Panc1 (cell line): ENCODE data around the gene MLPH. TPM values are rescaled to one million over a fixed set of nuclear protein-coding genes. Genes with fewer than 3 reads are reported as not detected.

Experiments
- ATAC-seq: fragments of 200-7000 bp; cut with Tn5 transposase; 2 replicates; pipeline ENCODE4 v1.9.1; 2020; ENCODE audit warnings: mild to moderate bottlenecking, moderate library complexity
- BruUV-seq: library from RNA; stranded (reverse); fragments of 400-500 nt; replicated peaks from 2 replicates; lab custom pipeline; 2021; lab: Mats Ljungman, UMichigan
- CTCF ChIA-PET: fragments of 300-600 bp; sonication (Branson Sonifier 250); formaldehyde crosslinking; loops from one replicate; lab custom pipeline; 2022; ENCODE audit warnings: antibody characterized with exemption; lab: Charles Lee
- POLR2A ChIA-PET: fragments of 300-600 bp; sonication (Branson Sonifier 250); formaldehyde crosslinking; loops from one replicate; lab custom pipeline; 2022; ENCODE audit warnings: antibody characterized with exemption; lab: Charles Lee
- DNase-seq: peaks from one replicate; pipeline ENCODE4 v3.0.0-alpha.2; 2010; ENCODE audit warnings: low read depth, low spot score
- H3K27ac ChIP-seq: 2 replicates; pipeline ENCODE4 v1.5.1; 2011; ENCODE audit warnings: mild to moderate bottlenecking, low read length, inconsistent platforms
- H3K27me3 ChIP-seq: fragments of 200-500 bp; sonication (Bioruptor generic); 2 replicates; pipeline ENCODE4 v1.6.0; 2014; ENCODE audit warnings: low read length, inconsistent platforms; ENCODE audit not compliant: control insufficient read depth, insufficient read depth
- H3K36me3 ChIP-seq: fragments of 200-500 bp; sonication (Bioruptor generic); 2 replicates; pipeline ENCODE4 v1.5.1; 2014; ENCODE audit warnings: inconsistent platforms, mild to moderate bottlenecking, low read length, moderate library complexity; ENCODE audit not compliant: control insufficient read depth, insufficient read depth
- H3K4me1 ChIP-seq: 2 replicates; pipeline ENCODE4 v1.5.1; 2011; ENCODE audit warnings: inconsistent platforms, mild to moderate bottlenecking, low read length, moderate library complexity; ENCODE audit not compliant: control insufficient read depth, insufficient read depth
- H3K4me3 ChIP-seq, 2 experiments: 2 replicates each; pipeline ENCODE4 v1.5.1; 2011 to 2012; ENCODE audit warnings: low read depth in 2 of 2, low read length in 2 of 2, mild to moderate bottlenecking in 2 of 2, inconsistent platforms in 1 of 2, moderate library complexity in 1 of 2
- H3K9me3 ChIP-seq: fragments of 200-500 bp; sonication (Bioruptor generic); 2 replicates; pipeline ENCODE4 v1.5.1; 2014; ENCODE audit warnings: low read depth, mild to moderate bottlenecking, inconsistent platforms, low read length, moderate library complexity; ENCODE audit not compliant: control insufficient read depth, insufficient read depth
- CTCF ChIP-seq: fragments of 450-650 bp; IDR thresholded peaks from 2 replicates; pipeline ENCODE4 v1.5.1; 2017; ENCODE audit warnings: mild to moderate bottlenecking
- POLR2AphosphoS5 ChIP-seq: IDR thresholded peaks from 2 replicates; pipeline ENCODE4 v1.6.1; 2012; ENCODE audit warnings: mild to moderate bottlenecking, low read depth, low read length, moderate library complexity
- SIN3A ChIP-seq: IDR thresholded peaks from 2 replicates; pipeline ENCODE4 v1.6.1; 2012; ENCODE audit warnings: low read depth, mild to moderate bottlenecking, low read length, moderate library complexity, borderline replicate concordance; ENCODE audit not compliant: insufficient read depth
- TCF7L2 ChIP-seq: IDR thresholded peaks from 2 replicates; pipeline ENCODE4 v1.6.1; 2011; ENCODE audit warnings: mild to moderate bottlenecking, low read depth, low read length, inconsistent platforms
- in situ Hi-C: cut with HindIII; loops from 2 replicates; pipeline ENCODE4 v1.10.0; 2016; ENCODE audit warnings: low sequenced_read_pairs, low pct_unique_long_range_greater_than_20kb
- intact Hi-C: fragments of 100-400 bp; cut with micrococcal nuclease; formaldehyde crosslinking; loops from one replicate; pipeline ENCODE4 v1.10.0; 2022; ENCODE audit not compliant: unreplicated experiment
- total RNA-seq: library from RNA; stranded (reverse); gene quantifications from one replicate; pipeline ENCODE4 v1.2.1, GENCODE V29; 2021; ENCODE audit not compliant: unreplicated experiment
- TF ChIP-seq, protein P1 (sequence below), 2 experiments: IDR thresholded peaks; 2 replicates each; pipeline ENCODE4 v1.6.1; 2011 to 2012; ENCODE audit warnings: low read depth in 2 of 2, control low read depth in 1 of 2, low read length in 1 of 2, mild to moderate bottlenecking in 1 of 2, moderate library complexity in 1 of 2; ENCODE audit not compliant: insufficient read depth in 1 of 2

Gene MLPH
- total RNA-seq, 1 experiment from 2014 or later: 60.2 TPM

GRCh38 chr2:237485304-237485703 is 1.7 kb upstream of the MLPH start:
- DNase-seq (no peak), ATAC-seq (no peak)
- Histone ChIP-seq H3K9me3 (no peaks in the 10 kb centered on the region), H3K4me3 (peak overlapping the region in 1 of 2 experiments; percentile 9; a peak in 1 of 4 replicates), H3K36me3 (no peaks in the 10 kb centered on the region; the same call in 1 of the 2 replicates), H3K4me1 (peaks cover 25% of the 10 kb centered on the region), H3K27me3 (no peaks in the 10 kb centered on the region), H3K27ac (peak overlapping the region; percentile 23; the same call in 1 of the 2 replicates)
- POLR2A ChIA-PET: no interaction called here
- intact Hi-C loops: no loop called here
- in situ Hi-C loops: no loop called here
- TF ChIP-seq TCF7L2 (no peak), POLR2AphosphoS5 (no peak), SIN3A (no peak), CTCF (no peak)
- TF ChIP-seq, protein P1, sequence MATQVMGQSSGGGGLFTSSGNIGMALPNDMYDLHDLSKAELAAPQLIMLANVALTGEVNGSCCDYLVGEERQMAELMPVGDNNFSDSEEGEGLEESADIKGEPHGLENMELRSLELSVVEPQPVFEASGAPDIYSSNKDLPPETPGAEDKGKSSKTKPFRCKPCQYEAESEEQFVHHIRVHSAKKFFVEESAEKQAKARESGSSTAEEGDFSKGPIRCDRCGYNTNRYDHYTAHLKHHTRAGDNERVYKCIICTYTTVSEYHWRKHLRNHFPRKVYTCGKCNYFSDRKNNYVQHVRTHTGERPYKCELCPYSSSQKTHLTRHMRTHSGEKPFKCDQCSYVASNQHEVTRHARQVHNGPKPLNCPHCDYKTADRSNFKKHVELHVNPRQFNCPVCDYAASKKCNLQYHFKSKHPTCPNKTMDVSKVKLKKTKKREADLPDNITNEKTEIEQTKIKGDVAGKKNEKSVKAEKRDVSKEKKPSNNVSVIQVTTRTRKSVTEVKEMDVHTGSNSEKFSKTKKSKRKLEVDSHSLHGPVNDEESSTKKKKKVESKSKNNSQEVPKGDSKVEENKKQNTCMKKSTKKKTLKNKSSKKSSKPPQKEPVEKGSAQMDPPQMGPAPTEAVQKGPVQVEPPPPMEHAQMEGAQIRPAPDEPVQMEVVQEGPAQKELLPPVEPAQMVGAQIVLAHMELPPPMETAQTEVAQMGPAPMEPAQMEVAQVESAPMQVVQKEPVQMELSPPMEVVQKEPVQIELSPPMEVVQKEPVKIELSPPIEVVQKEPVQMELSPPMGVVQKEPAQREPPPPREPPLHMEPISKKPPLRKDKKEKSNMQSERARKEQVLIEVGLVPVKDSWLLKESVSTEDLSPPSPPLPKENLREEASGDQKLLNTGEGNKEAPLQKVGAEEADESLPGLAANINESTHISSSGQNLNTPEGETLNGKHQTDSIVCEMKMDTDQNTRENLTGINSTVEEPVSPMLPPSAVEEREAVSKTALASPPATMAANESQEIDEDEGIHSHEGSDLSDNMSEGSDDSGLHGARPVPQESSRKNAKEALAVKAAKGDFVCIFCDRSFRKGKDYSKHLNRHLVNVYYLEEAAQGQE (IDR thresholded peaks at IDR 0.05; ENCODE audit: insufficient read depth in 1 of 2, low read depth in 2 of 2, low read length in 1 of 2): no peak
- no TSS peak for BruUV-seq
- CTCF ChIA-PET: no interaction called here

- ChIA-PET CTCF (no interaction called here), POLR2A (no interaction called here)
- H3K9me3 ChIP-seq: 0 out of 2 replicates have a peak, but pooled peaks cover 3% of the 10 kb centered on the region
- in situ Hi-C loops (no loop called here), intact Hi-C loops (no loop called here)
- peak overlapping the region; percentile 71; the same call in 1 of the 2 replicates for H3K27ac ChIP-seq
- H3K27me3 ChIP-seq: no peaks in the 10 kb centered on the region
- peak overlapping the region; percentile 64 to 89 for H3K4me3 ChIP-seq
- H3K4me1 ChIP-seq: peaks cover 25% of the 10 kb centered on the region
- ATAC-seq (no peak), DNase-seq (no peak)
- TF ChIP-seq CTCF (no peak), TCF7L2 (no peak), POLR2AphosphoS5 (no peak), SIN3A (no peak)
- TF ChIP-seq, protein P1 (IDR thresholded peaks at IDR 0.05; ENCODE audit: insufficient read depth in 1 of 2, low read depth in 2 of 2, low read length in 1 of 2): no peak
- BruUV-seq: no TSS peak
- H3K36me3 ChIP-seq: no peaks in the 10 kb centered on the region; the same call in 1 of the 2 replicates
These were observed 1.2 kb upstream of the MLPH start for GRCh38 chr2:237485844-237486243.
